GM19239 (cell line): ENCODE results near the gene ITIH3.

ENCODE experiments used
- DNase-seq: peaks from one replicate; pipeline ENCODE4 v3.0.0; 2011; ENCODE audit warnings: low spot score; ENCODE audit not compliant: insufficient read length
- FAIRE-seq: peaks from 2 replicates; lab custom pipeline; 2011; peaks lifted over from hg19 to GRCh38; lab: Jason Lieb, UNC

ITIH3 gene

DNA sequence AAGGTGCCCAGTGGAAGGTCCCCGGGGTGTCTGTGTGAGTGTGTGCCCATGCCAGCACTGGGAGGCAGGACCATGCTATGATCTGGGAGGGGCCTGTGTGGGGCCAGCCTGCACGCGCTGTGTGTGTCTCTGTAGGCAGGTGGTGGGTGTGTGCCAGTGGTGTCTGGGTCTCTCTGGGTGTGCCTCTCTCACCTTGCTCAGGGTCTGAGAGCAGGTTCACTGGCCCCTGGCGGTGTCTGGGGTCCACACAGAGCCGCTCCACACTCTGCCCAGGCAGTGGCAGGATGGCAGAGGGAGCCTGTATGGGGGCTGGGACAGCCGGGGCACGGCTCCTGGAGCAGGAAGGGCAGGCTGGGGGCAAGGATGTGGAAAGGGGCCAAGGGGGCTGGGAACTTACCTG, 23.3 kb downstream of the ITIH3 start:
- DNase-seq (no peak), FAIRE-seq (no peak)

DNA sequence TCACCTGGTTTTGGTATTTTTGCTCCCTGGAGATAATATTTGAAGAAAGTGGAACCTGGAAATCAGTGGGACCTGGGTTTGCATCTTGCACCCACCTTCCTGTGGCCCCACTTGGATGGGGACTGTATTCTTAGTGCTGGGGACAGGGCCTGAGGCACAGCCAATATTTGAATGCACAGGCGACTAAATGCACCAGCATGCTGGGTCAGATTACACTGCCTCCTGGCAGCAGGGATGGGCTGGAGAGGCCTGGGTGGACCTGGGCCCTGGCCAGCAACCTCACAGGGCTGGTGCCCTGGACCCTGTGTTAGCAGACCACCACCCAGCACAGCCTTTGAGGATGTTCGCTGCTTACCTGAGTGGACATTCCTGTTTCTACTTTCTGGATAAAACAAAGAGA, 25.3 kb downstream of the ITIH3 start:
- DNase-seq (no peak), FAIRE-seq (no peak)

DNA sequence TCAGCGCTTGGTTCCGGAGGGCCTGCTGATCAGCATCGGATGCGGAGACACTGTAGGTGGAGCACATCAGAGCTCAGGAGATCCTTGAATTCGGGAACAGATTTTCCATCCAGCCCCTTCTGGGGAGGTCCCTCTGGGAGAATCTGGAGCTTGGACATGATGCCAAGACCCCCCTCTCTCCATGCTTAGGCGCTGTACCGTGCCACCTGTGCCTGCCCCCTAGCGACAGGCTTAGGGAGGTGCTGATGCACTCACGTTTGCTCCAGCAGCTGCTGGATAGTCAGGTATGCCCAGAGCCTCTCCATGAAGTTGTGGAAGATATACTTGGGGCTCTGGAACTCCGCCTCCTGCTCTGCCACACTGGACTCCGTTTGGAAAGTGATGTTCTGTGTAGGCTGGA, 26.1 kb downstream of the ITIH3 start:
- peak; percentile 46 for DNase-seq
- no peak for FAIRE-seq

- no peak for FAIRE-seq
- no peak for DNase-seq
Measured at GRCh38 chr3:52822363-52822762, 27.8 kb downstream of the ITIH3 start.

- FAIRE-seq (no peak), DNase-seq (no peak)
Measured at GRCh38 chr3:52824037-52824436, 29.4 kb downstream of the ITIH3 start.

- FAIRE-seq, result no peak
Measured at GRCh38 chr3:52827441-52827840, 32.8 kb downstream of the ITIH3 start.

GRCh38 chr3:52827866-52828376, 33.3 kb downstream of the ITIH3 start:
- no peak for FAIRE-seq
- no peak for DNase-seq

More at GRCh38 chr3:52827441-52827840, 32.8 kb downstream of the ITIH3 start:
- DNase-seq, result no peak

DNA sequence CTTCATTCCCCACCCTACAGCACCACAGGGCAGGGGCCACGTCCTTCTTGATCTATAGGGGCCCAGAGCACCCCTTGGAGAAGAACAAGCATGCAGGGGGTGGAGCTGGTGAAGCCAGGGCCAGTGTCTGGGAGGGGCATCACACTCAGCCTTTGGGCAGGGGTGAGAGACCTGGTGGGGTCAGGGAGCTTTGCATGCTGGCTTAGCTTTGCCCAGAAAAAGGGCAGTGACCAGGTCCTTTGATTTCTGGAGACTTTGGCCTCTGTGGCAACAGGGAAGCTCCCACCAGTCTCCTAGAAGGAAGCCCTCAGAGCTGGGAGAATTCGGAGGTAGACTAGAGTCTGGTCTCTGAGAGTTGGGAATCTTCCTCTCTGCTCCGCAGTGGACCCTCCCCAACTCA, 34.9 kb downstream of the ITIH3 start:
- no peak for DNase-seq
- no peak for FAIRE-seq

DNA sequence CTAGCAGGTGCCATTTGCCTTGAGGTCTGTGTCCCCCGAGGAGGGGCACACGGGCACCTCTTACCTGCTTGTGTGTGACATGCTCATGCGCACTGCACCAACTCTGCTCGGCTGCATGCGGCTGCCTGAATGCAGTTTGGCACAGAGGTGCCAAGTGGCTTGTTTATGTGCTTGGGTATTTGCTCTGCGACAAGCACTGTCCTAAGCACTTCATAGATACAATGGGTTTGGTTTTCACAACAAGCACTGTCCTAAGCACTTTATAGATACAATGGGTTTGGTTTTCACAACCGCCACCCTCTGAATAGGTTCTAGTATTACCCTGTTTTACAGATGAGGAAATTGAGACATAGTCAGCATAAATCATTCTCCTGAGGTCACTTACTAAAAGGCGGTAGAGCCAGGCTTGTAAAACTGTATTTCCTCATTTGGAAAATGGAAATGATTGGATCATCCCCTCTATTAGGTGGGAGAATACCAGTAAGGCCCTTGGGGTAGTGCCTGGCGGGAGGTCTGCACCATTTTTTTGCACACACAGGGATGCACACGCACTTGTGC, 35.4 kb downstream of the ITIH3 start:
- no peak for DNase-seq
- FAIRE-seq, result no peak

DNA sequence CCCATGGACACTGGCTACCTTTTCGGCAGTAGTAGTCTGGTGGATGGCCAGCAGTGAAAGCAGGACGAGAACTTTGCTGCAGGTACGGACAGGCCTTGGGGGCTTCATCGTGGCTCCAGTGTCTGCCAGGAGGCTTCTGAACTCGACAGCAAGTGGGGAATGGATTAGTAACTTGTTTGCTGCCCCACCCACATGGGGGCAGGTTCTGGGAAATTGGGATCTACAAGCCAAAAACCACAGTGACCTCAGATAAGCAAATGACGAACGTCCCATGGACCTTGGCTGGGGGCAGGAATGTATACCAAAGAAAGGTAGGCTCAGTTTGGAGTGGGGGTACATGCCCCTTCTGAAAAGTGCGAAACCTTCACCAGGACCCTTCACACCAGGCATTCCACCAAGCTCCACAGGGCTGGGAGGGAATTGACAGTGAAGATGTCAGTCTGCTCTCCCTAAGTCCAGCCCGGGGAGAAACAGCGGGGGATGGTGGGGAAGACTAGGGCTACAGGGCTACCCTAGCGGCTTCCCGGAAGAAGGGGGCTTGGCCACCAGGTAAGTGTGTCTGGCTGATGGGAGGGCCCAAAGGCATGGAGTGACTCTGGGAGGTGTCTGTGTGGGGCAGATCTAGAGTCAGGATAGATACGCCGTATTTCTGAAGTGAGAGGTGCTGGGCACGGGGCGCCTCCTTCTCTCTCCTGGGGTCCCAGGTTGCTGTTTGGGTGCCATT, 36.1 kb downstream of the ITIH3 start, which contains the start of gene ITIH4:
TSS of gene ITIH4 (minus strand) at position 138 of the 724 bp plus-strand sequence. CDS start at position 108, 30 bp downstream.
- DNase-seq (no peak), FAIRE-seq (no peak)

DNA sequence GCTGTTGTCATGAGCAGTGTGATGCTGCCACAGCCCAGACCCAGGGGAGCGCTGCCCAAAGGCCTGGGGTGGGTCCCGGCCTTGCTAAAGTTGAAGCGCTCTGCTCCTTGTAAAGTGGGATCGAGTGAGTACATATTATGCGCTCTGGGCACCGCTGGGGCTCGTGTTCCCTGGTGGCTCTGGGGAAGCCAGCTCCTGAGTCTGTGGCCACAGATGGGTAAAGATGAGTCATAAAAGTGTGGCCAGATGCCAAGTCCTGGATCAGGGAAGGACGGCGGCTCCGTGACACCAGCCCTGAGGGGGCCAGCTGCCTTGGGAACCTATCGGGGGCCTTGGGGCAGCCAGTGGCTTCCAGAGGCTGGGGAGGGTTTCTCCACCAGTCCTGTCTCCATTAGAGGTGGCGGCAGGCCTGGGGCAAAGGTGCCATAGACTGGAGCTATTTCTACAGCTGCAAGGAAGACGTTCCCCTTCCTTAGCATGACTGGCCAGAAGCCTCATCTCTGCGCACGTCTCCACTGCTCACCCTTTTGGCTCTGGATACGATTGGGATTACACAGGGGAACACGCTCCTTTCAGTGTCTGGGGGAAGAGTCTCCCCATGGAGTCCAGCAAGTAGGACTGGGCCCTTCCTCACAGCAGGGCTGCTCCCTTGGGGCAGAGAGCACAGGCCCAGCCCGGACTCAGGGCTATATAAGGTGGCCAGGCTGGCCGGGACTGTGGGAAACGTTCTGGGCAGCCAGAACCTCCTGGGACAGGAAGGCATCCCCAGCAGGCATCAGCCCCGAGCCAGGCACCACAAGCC, 37.1 kb downstream of the ITIH3 start:
- FAIRE-seq (no peak), DNase-seq (no peak)

GRCh38 chr3:52833202-52833601, 38.6 kb downstream of the ITIH3 start:
- no peak for FAIRE-seq
- DNase-seq, result no peak

GRCh38 chr3:52834871-52835501, 40.4 kb downstream of the ITIH3 start, which contains the start of gene MUSTN1:
TSS of gene MUSTN1 (minus strand) at chr3:52835019. CDS start at chr3:52834948, 71 bp downstream.
- DNase-seq (no peak), FAIRE-seq (no peak)

DNA sequence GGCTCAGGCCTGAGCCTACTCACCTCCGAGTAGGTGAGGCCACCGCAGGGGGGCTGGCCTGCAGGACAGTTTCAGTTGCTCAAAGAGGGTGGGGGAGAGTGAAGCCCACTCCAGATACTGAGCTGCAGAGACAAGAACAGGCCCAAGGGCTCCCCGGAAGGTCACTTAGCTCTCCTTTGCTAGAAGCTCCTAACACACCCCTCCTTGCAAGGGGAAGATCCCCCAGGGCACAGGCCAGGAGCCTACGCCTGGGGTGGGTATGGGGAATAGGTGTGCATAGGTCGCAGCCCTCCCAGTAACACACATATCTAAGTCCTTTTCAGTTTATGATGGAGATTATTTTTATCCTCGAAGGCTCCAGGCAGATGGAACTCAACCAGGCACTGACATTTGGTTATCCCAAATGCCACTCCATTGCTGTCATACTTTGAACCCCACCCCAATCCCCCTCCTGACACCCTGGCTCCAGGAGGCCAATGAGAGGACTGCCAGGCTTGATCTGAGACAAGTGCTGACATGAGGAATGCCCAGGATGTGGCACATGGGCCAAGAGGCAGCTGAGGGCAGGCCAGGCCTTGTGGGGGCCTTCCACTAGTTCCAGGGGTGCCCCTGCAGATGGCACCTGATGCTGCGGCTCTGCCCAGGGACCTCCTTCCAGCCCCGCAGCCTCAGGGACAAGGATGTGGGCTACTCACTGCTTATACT, 41.3 kb downstream of the ITIH3 start:
- no peak for DNase-seq
- no peak for FAIRE-seq

DNA sequence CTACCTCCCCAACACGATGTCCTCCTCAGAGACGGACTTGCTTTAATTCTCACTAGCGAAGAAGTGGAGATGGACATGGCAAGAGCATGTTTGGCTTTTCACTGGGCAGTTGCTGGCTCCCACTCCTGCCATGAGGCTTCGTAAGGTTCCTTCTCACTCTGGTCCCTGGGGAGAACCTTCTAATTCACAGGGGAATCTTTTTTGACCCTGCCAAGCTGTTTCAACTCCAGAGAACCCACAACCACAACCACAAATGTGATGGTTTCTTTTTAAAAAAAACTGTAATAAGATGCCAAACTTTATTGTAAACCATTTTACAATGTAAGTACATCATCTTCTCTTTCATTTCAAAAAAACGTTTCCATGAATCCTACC, 41.9 kb downstream of the ITIH3 start:
- no peak for DNase-seq
- FAIRE-seq, result no peak

- no peak for DNase-seq
- peak; percentile 18 for FAIRE-seq
Measured at GRCh38 chr3:52836986-52837385, 42.4 kb downstream of the ITIH3 start.

DNA sequence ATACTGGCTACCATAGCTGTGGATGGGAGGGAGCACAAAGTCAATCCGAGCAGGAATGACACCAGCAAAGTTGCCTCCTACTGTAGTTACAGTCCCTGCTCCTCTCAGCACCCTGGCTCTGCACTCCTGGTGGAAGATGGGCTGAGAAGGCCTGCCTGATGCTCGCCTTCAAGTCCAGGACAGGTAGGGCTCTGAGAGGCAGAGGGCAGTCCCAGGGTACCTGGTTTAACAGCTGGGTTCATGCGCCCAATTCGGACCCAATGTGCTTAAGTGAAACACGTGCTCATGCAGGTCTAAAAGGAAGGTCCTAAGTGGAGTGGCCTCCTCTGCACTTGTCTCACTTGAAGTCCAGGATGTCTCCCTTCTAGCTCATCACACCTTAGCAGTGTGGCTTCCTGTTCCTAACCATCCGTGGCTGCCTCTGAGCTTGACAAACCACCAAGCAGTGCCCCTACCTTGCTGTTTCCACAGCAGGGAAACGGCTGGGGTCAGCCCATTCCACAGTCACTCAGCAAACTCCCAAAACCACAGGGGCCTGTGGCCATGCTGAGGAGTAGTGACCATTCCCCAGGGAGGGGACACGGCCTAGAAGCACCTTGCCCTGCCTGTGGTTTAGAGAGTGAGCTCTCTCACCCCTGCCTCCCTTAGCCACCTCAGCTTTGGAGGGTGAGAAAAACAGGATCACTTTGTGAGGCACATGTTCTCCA, 44.1 kb downstream of the ITIH3 start:
- DNase-seq (peak; percentile 31), FAIRE-seq (peak; percentile 85)

DNA sequence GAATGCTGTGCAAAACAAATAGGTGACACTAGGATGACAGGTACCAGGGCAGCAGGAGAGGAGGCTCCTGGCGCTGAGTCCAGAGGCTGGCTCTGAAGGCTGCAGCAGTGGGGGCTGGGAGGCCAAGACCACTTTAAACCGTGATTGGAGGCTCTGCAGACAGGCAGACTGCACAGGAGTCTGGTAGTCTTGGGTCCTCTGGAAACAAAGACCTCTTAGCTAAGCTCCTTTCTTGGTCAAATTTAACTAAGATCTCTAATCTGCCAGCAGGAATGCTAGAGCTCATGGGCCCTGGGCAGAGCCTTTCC, 44.6 kb downstream of the ITIH3 start:
- DNase-seq, result no peak

DNA sequence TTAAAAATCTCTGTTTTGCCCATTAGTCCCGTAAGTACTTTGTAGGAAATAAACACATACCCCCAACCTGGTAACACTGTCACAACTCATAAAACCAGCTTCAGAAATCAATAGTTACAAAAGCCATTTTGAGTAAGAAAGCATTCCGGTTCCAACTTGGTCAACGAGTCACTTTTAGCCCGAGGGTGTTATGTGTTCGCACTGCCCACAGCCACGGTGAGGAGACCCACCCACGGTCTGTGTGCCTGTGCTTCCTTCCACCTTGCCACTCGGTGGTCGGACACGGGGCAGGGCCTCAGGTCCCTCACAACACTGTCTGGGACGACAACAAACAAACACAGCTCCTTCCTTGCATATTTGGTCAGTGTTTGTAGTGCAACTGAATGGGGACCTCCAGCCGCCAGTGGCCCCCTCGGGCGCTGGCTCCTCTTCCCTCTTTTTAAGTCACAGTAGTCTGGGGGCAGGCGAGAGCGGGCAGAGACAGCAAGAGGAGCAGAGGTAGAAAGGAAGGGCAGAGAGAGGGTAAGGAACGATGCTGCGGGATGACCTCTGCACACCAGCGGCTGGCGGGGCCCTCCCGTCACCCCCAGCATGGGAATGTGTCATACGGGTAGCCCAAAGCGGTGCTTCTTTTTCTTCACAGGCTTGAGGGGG, 45.4 kb downstream of the ITIH3 start:
- FAIRE-seq (no peak), DNase-seq (no peak)

More for the DNA sequence above, 44.6 kb downstream of the ITIH3 start:
- FAIRE-seq, result peak; percentile 8
